ENCODE data around the gene PGAP1. TPM values are rescaled to one million over a fixed set of nuclear protein-coding genes. Genes with fewer than 3 reads are reported as not detected.

PGAP1 gene
- total and polyA plus RNA-seq, 2 donors from 2014 or later, result 1.9 to 10.1 TPM

DNA sequence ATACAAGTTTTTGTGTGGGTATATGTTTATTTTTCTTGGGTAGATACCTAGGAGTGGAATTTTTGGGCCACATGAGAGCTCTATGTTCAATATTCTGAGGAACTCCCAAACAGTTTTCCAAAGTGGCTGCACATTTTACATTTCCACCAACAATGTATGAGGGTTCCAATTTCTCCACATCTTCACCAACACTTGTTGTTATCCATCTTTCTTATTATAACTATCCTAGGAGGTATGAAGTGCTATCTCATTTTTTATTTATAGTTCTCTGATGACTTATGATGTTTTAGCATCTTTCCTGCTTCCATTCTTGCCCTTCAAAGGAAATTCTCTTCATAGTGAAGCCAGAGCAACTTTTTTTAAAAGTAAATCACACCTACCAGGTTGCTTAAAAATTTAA lies 8.7 kb downstream of the PGAP1 start:
- Histone ChIP-seq H3K9ac (ENCODE audit: low read length in 3 of 3) (no peak overlapping the region), H3K36me3 (ENCODE audit: control insufficient read depth in 2 of 3, insufficient read depth in 3 of 3, low read length in 3 of 3) (peaks cover 4 to 8% (median 5%) of the 10 kb centered on the region in 3 donors), H3K4me3 (ENCODE audit: low read length in 3 of 3) (no peak overlapping the region), H3K9me3 (ENCODE audit: control insufficient read depth in 2 of 3, insufficient read depth in 1 of 3, low read length in 3 of 3) (no peaks in the 10 kb centered on the region), H3K27ac (ENCODE audit: low read depth in 2 of 2, low read length in 2 of 2) (no peak overlapping the region), H3K4me1 (ENCODE audit: control insufficient read depth in 2 of 3, insufficient read depth in 2 of 3, low read depth in 1 of 3, low read length in 3 of 3) (no peaks in the 10 kb centered on the region), H3K27me3 (ENCODE audit: control insufficient read depth, insufficient read depth, low read length) (no peaks in the 10 kb centered on the region)
- no peak for FAIRE-seq
- intact Hi-C loops (cut with DNase I), result no loop called here
- TF ChIP-seq, protein P1, sequence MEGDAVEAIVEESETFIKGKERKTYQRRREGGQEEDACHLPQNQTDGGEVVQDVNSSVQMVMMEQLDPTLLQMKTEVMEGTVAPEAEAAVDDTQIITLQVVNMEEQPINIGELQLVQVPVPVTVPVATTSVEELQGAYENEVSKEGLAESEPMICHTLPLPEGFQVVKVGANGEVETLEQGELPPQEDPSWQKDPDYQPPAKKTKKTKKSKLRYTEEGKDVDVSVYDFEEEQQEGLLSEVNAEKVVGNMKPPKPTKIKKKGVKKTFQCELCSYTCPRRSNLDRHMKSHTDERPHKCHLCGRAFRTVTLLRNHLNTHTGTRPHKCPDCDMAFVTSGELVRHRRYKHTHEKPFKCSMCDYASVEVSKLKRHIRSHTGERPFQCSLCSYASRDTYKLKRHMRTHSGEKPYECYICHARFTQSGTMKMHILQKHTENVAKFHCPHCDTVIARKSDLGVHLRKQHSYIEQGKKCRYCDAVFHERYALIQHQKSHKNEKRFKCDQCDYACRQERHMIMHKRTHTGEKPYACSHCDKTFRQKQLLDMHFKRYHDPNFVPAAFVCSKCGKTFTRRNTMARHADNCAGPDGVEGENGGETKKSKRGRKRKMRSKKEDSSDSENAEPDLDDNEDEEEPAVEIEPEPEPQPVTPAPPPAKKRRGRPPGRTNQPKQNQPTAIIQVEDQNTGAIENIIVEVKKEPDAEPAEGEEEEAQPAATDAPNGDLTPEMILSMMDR (IDR thresholded peaks at IDR 0.05; ENCODE audit: borderline replicate concordance, extremely low read depth, insufficient read depth), result no peak
- DNase-seq, result no peak

DNA sequence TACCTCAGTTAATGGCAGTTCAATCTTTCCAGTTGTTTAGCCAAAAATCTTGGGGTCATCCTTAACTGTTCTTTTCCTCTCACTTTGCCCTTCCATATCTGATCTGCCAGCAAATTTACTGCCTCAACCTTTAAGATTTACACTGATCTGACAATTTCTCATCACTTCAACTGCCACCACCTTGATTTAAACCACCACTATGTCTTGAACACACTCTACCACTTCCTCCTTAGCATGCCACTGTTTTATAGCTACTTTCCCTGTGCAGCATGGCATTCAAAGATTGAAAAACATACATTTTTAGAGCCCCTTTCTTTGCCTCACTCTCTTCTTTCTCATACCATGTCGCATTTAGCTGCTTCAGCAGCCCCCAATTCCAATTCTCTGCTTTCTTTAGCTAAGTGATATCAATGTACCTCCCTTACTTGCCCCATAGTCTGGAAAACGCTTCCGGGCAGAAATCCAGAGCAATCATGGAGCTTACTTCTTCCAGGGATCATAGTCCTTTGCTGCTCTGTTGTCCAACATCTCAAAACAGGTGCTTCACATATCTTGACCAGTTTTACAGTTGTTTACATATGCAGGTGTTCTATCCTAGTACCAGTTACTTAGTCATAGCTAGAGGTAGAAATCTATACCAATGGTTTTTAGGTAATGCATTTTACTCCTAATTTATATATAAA lies 10.9 kb downstream of the PGAP1 start:
- no peaks in the 10 kb centered on the region for H3K27me3 ChIP-seq (ENCODE audit: control insufficient read depth, insufficient read depth, low read length)
- FAIRE-seq (no peak), DNase-seq (no peak)
- H3K27ac ChIP-seq (ENCODE audit: low read depth in 2 of 2, low read length in 2 of 2), result no peak overlapping the region
- H3K4me3 ChIP-seq (ENCODE audit: low read length in 3 of 3), result no peak overlapping the region
- no peaks in the 10 kb centered on the region for H3K4me1 ChIP-seq (ENCODE audit: control insufficient read depth in 2 of 3, insufficient read depth in 2 of 3, low read depth in 1 of 3, low read length in 3 of 3)
- H3K36me3 ChIP-seq (ENCODE audit: control insufficient read depth in 2 of 3, insufficient read depth in 3 of 3, low read length in 3 of 3), result peaks cover 4 to 8% (median 7%) of the 10 kb centered on the region in 3 donors
- no peaks in the 10 kb centered on the region for H3K9me3 ChIP-seq (ENCODE audit: control insufficient read depth in 2 of 3, insufficient read depth in 1 of 3, low read length in 3 of 3)
- intact Hi-C loops (cut with DNase I), result no loop called here
- TF ChIP-seq, protein P1 (IDR thresholded peaks at IDR 0.05; ENCODE audit: borderline replicate concordance, extremely low read depth, insufficient read depth), result no peak
- H3K9ac ChIP-seq (ENCODE audit: low read length in 3 of 3), result no peak overlapping the region

DNA sequence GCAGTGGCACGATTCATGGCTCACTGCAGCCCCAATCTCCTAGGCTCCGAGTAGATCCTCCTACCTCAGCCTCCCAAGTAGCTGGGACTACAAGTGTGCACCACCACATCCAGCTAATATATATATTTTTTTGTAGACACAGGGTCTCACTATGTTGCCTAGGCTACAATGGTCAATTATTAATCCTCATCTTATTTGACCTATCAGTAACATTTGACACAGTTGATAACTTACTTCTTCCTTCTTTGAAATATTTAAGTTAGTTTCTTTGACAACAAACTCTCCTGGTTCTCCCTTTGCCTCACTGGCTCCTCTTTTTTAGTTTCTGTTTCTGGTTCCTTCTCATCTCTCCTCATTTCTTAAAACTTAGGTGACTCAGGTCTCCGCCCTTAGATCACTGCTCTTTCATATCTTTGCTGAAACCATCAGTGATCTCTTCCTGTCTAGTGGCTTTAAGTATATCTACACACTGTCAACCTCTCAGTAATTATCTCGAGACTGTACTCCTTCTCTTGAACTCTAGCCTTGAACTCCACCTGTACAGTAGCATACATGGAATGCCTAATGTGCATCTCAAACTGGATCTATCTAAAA lies 11.5 kb downstream of the PGAP1 start:
- TF ChIP-seq, protein P1 (IDR thresholded peaks at IDR 0.05; ENCODE audit: borderline replicate concordance, extremely low read depth, insufficient read depth), result no peak
- DNase-seq (no peak), FAIRE-seq (no peak)
- H3K9ac ChIP-seq (ENCODE audit: low read length in 3 of 3), result no peak overlapping the region
- no peak overlapping the region for H3K4me3 ChIP-seq (ENCODE audit: low read length in 3 of 3)
- H3K27me3 ChIP-seq (ENCODE audit: control insufficient read depth, insufficient read depth, low read length), result no peaks in the 10 kb centered on the region
- H3K27ac ChIP-seq (ENCODE audit: low read depth in 2 of 2, low read length in 2 of 2), result no peak overlapping the region
- no peaks in the 10 kb centered on the region for H3K9me3 ChIP-seq (ENCODE audit: control insufficient read depth in 2 of 3, insufficient read depth in 1 of 3, low read length in 3 of 3)
- intact Hi-C loops (cut with DNase I), result no loop called here
- H3K4me1 ChIP-seq (ENCODE audit: control insufficient read depth in 2 of 3, insufficient read depth in 2 of 3, low read depth in 1 of 3, low read length in 3 of 3), result no peaks in the 10 kb centered on the region
- peaks cover 4 to 8% (median 7%) of the 10 kb centered on the region in 3 donors for H3K36me3 ChIP-seq (ENCODE audit: control insufficient read depth in 2 of 3, insufficient read depth in 3 of 3, low read length in 3 of 3)

Data from kidney (tissue), 14 donors.